GM21390 (cell line): ENCODE data around the gene CLEC2L.

Experiments
- ATAC-seq: cut with Tn5 transposase; IDR thresholded peaks from one replicate; pipeline ENCODE4 v1.9.1; 2021; ENCODE audit not compliant: unreplicated experiment

Gene CLEC2L

GRCh38 chr7:139522830-139523198 is 671 bp upstream of the CLEC2L start:
- no peak for ATAC-seq

DNA sequence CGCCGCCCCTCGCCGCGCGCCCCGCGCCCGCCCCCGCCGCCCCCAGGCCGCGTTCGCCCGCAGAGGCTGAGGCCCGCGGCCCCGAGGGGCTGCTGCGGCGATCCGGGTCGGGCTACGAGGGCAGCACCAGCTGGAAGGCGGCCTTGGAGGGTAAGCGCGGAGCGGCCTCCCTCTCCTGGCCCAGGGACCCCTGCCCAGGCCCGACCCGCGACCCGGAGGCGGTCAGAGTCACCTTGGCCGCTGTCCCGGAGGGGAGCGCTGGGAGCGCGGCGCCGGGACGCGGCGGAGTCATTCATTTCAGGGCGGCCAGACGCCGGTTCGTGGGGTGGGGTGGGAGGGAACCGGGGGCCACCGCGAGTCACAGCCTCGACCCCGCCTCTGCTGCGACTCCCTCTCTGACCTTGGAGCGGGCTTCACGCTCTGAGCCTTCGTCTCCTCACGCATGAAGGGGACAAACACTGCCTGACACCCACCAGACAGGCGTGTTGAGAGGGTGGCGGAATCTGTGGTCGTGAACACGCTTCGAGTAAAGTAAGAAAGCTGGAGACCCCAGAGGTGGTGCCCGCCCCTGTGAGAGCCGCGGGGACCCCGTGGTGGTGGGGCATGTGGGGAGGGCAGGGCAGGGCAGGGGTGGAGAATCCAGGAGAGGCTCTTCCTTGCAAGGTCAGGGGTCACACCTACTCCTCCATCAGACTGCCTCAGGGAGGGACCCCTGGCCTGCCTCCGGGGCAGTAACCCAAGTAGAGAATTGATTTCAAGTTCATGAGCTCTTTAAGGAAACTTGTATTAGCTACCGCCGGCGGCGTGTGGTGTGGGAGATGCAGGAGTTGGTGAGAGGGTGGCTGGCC is 707 bp downstream of the CLEC2L start:
- no peak for ATAC-seq

- ATAC-seq, result no peak
Observed at GRCh38 chr7:139525239-139525638, 1.8 kb downstream of the CLEC2L start.

DNA sequence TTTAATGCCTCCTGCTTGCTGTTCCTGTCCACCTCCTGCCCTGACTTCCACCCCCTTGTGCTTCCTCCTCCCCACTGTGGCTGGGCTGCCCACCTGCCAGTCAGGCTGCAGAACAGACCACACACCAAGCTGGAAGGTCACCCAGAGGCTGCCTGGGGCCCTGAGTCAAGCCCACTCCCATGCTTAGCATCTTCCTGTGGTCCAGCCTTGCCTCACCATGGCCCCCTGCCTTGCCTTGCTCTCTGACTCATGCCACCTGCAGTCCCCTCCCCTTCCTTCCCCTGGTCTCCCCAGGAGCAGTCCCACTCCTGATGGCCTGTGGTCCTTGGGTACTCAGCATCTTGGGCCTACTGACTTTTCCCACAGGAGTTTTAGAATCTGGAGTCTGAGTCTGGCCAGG is 2.3 kb downstream of the CLEC2L start:
- ATAC-seq, result no peak

GRCh38 chr7:139526578-139527544 is 3.4 kb downstream of the CLEC2L start:
- no peak for ATAC-seq

GRCh38 chr7:139531094-139531493 is 7.6 kb downstream of the CLEC2L start:
- ATAC-seq, result no peak

- ATAC-seq, result no peak
Observed at GRCh38 chr7:139532636-139533155, 9.2 kb downstream of the CLEC2L start.

DNA sequence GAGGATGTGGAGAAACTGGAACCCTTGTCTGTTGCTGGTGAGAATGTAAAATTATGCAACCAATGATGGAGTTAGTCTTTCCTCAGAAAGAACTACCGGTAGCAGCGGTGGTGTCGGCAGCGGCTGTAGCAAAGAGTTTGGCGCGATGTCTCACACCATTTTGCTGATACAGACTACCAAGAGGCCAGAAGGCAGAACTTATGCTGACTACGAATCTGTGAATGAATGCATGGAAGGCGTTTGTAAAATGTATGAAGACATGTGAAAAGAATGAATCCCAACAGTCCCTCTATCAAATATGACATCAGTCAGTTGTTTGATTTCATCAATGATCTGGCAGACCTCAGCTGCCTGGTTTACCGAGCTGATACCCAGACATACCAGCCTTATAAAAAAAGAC is 10.6 kb downstream of the CLEC2L start:
- no peak for ATAC-seq

GRCh38 chr7:139534966-139535651 is 11.6 kb downstream of the CLEC2L start:
- ATAC-seq, result no peak

DNA sequence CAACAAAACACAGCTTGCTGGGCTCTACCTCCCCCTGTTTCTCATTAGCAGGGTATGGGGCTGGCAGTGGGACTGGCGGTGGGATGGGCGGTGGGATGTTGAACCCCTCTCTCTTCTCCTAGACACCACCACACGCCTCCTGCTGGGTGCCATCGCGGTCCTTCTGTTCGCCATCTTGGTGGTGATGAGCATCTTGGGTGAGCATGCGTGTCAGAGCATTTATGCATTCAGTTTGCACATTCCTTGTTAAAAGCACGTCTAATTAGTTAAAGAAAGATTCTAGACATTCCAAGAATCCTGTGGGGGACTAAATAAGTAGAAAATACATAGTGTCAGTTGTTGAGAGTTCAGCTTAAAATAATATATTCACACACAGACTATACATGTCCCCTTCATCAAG is 12.7 kb downstream of the CLEC2L start:
- no peak for ATAC-seq

GRCh38 chr7:139538881-139539635 is 15.6 kb downstream of the CLEC2L start:
- no peak for ATAC-seq

- ATAC-seq, result no peak
Observed at GRCh38 chr7:139540203-139540602, 16.7 kb downstream of the CLEC2L start.

DNA sequence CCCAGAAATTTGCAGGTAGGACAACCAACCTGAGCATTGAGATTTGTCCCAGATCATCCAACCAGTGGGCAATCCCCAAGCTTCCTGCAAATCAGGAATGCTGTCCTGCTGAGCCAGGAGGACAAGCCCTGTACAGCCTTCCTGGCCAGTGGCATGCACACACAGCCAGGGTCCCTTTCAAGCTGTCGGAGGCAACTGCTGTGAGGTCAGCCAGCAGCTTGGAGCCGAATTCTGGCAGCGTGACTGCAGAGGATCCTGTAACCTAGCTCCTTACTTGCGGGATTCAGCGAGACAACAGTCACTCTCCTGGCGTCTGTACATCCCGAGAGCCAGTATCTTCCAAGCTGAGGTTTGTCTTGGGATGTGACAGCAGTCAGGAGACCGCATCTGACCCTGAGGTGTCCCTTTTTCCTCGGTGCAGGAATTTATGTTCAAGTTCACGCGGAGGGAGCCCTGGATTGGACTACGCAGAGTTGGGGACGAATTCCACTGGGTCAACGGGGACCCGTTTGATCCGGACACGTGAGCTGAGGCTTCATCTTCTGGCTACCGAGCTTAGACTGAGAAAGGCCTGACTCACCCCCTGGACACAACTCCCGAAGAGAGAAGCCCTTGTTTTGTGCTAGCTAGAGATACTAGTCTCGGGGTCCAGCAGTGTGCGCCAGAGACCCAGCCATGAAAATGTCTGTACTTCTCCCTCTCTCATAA is 18.3 kb downstream of the CLEC2L start:
- ATAC-seq, result no peak

DNA sequence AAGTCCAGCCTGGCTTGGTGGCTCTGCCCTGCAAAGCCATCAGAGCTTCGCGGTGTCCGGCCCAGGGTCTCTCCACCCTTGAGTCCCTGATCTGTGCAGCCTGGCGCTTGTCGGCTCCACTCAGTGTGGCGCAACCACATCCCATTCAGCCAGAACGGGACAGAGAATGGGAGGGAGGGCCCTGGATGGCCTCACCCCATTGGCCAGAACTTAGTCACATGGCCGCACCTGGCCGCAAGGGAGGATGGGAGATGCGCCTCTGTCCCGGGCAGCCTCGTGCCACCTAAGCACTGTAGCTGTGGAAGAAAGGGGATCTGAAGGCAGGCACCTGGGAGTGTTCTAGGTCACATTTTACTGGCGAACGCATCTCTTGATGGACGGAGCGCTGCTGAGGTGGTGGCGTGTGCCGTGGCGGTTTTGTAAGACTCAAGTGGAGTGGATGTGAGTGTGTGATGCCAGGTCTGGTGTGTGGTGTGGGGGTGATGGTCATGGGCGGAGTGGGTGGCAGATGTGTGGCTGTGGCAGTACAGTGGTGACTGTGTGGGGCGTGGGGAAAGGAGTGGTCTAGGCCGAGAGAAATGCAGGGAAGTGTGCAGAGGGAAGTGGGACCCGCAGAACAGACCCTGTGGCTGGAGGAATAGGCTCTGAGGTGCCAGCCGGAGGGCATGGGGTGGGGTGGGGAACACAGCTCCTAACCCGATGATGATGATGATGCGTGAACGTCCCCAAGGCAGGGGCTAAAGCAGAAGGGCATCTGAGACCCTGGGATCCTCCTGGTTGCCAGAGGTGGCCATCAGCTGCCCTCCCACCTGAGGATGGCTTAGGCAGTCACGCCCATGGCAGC is 19.0 kb downstream of the CLEC2L start:
- ATAC-seq, result no peak

DNA sequence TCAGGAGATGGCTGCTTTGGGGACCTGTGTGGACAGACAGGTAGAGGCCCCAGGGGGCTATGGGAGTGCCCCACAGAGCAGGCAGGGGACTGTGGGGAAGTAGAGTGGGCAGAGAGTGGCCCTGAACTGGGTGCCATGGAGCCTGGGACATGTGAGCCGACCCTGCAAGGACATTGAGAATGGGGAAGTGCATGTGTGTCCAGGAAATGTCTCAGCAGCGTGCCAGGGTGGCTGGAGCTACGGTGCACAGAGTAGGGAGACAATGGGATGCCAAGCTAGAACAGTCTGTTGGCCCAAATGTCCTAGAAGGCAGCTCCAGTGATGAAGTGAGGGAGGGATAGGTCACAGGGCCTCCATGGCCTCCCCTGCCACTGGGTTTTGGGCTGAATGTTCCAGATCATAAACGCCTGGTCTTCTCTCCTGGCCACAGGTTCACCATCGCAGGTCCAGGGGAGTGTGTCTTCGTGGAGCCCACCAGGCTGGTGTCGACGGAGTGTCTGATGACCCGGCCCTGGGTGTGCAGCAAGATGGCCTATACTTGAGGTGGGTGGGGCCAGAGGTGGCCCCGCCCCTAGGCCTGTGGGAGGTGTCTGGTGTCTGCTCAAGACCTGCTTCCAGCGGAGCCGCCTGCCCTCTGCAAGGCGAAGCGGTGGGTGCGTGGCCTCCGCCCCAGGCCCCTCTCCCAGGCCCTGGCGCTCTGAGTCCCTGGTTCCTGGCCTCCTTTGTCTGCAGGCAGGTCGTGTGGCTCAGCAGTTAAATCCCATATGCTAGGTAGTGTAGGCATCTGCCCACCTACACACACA is 20.5 kb downstream of the CLEC2L start:
- no peak for ATAC-seq

GRCh38 chr7:139544645-139545044 is 21.2 kb downstream of the CLEC2L start:
- no peak for ATAC-seq

DNA sequence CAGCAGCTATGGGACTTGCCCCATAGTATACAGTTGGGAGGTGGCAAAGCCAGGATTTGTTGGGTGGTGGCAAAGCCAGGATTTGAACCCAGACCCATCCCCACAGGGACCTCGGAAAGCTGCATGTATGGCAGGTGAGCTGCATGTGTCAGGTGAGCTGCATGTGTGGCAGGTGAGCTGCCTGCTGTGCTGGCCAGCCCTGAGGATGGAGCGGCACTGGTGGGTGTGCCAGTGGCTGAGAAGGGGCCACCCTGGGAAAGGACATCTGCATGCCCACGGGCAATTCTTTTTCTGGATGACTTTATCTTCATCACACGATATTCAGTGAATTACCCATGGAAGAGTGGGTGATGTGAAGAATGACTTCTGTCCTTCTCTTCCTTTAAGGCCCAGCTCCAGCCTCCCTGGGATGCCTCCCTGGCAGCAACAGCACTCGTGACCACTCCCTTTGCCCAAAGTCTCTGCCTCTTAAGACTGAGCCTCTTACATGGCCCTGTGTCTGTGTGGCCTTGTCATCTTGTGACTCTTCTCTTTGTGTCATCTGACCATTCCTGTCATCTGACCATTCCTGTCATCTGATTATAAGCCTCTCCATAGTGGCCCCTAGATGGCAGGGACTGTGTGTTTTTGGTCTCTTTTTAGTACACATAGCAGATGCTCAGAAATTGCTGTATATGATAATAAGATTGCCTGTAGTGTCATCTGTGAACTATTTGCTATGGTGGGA is 25.0 kb downstream of the CLEC2L start:
- ATAC-seq, result no peak
